ENCODE data around the gene SBNO2.
A peak's percentile ranks its signal among the peaks of the same experiment; 100 is the strongest.
"Not testable (repeated sequence)": the region's sequence is repeated elsewhere in the genome, so short reads cannot be mapped to it uniquely, and the experiment has no call there.

SBNO2 gene

DNA sequence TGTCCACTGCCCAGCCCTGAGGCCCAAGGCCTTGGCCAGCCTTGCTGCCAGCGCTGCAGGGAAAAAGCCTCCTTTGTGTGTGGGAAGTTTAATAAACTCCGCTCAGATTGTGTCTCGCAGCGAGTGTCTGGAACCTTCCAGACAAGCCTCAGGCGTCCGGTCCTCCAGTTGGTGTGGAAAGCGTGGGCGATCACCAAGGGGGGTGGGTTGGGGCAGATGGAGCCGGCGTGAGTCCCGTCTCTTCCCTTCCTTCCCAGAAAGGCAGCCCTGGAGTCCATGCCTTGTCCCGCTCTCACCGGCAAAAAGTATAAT, 36.1 kb upstream of the SBNO2 start:
- H3K4me3 ChIP-seq (ENCODE audit: low read depth, low read length): no peak overlapping the region

DNA sequence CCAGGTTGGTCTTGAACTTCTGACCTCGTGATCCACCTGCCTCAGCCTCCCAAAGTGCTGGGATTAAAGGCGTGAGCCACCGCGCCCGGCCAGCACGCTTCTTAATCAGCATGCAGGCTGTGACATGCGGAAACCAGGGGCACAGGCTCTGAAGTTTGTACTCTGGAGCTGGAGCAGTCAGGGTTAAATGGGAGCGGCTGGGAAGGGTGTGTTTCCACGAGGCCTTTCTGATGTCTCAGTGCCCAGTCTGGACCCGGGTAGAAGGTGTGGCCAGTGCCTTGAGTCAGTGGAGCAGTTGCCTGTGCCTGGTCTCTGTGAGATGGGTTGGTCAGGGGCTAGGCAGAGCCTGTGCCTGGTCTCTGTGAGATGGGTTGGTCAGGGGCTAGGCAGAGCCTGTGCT, 34.8 kb upstream of the SBNO2 start:
- H3K4me3 ChIP-seq (ENCODE audit: low read depth, low read length): not testable (repeated sequence)

DNA sequence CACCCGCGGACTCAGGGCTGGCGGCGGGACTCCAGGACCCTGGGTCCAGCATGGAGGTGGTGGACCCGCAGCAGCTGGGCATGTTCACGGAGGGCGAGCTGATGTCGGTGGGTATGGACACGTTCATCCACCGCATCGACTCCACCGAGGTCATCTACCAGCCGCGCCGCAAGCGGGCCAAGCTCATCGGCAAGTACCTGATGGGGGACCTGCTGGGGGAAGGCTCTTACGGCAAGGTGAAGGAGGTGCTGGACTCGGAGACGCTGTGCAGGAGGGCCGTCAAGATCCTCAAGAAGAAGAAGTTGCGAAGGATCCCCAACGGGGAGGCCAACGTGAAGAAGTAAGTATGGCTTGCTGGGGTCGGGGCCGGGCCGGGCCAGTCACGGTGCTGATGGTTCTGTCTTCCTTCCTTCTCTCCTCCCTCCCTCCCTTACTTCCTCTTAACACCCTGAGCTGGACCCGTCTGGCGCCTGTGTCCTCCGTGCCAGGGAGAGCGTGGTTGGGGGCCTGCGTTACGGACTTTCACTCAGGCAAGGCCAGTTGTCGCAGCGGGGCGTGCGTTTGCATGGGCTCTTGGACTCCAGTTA, 32.9 kb upstream of the SBNO2 start:
- peak overlapping the region; percentile 70 for H3K4me3 ChIP-seq (ENCODE audit: low read depth, low read length)

DNA sequence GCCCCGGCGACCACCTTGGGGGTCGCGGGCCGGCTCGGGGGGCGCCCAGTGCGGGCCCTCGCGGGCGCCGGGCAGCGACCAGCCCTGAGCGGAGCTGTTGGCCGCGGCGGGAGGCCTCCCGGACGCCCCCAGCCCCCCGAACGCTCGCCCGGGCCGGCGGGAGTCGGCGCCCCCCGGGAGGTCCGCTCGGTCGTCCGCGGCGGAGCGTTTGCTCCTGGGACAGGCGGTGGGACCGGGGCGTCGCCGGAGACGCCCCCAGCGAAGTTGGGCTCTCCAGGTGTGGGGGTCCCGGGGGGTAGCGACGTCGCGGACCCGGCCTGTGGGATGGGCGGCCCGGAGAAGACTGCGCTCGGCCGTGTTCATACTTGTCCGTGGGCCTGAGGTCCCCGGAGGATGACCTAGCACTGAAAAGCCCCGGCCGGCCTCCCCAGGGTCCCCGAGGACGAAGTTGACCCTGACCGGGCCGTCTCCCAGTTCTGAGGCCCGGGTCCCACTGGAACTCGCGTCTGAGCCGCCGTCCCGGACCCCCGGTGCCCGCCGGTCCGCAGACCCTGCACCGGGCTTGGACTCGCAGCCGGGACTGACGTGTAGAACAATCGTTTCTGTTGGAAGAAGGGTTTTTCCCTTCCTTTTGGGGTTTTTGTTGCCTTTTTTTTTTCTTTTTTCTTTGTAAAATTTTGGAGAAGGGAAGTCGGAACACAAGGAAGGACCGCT, 32.2 kb upstream of the SBNO2 start:
- H3K4me3 ChIP-seq (ENCODE audit: low read depth, low read length): peak overlapping the region; percentile 70

DNA sequence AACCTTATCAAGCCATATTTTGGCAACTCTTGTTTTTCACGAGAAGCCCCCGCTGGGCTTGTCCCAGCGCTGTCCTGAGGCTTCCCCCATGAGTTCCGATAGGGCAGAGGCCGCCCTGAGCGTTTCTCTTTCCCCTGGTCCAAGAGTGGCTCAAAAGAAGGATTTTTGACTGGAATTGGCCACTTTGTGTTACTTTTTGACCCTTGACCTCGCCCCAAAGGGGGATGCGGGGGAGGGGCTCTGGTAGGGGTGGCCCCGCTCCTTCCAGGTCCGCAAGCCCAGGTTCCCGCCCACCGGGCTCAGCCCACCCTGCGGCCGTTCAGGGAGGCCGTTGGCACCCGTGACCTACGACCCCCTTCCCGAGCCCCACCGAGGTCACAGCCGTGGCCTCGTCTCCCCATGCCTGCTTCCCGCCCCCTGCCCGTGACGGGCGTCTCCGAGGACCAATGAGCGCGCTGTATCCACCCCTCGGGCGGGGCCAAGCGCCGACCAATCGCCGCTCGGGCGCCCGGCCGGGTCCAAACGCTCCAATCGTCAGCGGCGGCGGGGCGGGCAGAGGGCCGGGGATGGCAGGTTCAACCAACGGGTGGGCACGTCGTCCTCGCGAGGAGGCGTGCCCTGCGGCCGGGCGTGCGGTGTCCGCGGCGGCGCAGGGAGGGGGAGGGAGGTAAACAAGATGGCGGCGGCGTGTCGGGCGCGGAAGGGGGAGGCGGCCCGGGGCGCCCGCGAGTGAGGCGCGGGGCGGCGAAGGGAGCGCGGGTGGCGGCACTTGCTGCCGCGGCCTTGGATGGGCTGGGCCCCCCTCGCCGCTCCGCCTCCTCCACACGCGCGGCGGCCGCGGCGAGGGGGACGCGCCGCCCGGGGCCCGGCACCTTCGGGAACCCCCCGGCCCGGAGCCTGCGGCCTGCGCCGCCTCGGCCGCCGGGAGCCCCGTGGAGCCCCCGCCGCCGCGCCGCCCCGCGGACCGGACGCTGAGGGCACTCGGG, 31.3 kb upstream of the SBNO2 start, which contains the start of gene STK11:
STK11 (plus strand) TSS at position 665 of the 986 bp plus-strand sequence. CDS start 1,136 bp downstream, outside the sequence.
- H3K4me3 ChIP-seq (ENCODE audit: low read depth, low read length): peak within 1 kb of the TSS; percentile 70

DNA sequence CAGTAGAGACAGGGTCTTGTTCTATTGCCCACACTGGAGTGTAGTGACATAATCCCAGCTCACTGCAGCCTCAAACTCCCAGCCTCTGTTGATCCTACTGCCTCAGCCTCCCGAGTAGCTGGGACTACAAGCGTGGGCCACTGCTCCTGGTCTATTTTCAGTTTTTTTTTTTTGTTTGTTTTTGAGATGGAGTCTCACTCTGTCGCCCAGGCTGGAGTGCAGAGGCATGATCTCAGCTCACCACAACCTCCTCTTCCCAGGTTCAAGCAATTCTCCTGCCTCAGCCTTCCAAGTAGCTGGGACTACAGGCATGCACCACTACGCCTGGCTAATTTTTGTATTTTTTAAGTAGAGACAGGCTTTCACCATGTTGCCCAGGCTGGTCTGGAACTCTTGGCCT, 26.5 kb upstream of the SBNO2 start:
- not testable (repeated sequence) for H3K4me3 ChIP-seq (ENCODE audit: low read depth, low read length)

DNA sequence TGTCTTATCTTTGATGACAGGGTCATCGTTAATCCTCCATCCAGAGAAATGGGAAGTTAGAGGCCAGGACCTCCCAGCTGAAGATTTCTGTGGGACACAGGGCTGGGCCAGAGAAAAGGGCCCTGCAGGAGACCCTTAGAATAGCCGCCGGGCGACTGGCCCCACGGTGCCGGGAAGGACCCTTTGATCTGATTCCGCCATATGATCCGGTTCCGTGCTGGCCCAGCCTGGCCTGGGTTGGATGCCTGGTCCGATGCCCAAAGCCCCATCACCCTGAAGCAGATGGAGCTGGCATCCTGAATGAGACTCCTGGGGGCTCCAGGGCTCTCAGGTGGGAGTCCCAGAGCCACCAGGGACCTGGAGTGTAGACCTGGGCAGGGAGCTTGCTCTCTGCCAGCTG, 25.5 kb upstream of the SBNO2 start:
- H3K4me3 ChIP-seq (ENCODE audit: low read depth, low read length): no peak overlapping the region

DNA sequence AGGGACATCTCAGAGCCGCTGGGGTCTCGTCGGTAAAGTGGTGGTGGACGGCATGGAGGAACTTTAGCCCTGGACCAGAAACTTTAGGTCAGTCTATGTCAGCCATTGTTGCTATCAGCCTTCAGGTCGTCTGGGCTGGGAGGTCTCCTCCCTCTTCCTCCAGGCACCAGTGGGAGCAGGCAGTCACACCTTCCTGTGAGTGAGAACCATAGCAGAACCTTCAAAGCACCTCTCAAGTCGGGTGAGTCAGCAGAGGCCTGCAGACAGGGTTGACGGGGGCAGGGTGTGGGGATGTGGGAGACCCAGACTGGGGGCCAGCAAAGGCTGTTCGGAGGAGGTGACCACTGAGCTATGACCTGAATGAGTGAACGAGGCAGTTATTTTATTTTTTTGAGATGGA, 15.4 kb upstream of the SBNO2 start:
- no peak overlapping the region for H3K4me3 ChIP-seq (ENCODE audit: low read depth, low read length)

DNA sequence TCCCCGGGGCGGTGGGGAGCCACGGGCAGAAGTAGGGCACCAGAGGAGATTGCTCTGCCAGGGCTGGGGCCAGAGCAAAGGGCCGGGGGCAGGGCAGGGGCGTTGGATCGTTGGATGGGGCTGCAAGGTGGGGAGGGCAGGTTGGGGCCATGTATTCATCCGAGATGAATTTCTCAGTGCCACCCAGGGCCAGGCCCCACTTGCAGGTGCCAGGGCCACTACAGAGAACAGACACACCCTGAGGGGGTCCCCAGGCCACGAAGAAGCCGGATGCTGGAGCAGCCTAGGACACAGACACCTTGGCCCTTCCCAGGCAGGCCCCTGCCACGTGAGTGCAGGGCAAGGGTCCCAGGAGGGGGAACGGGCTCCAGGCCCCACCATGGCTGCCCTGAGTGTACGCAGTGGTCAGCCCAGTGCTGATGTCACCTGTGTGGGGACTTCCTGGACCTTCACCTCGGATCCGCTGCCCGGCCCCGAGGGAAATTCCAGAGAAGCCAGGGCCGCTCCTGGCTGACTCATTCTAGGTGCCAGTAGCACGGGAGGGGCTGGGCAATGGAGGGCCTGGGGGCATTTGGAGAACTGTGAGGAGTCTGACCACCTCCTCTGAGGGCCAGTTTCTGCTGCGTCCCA, 9.6 kb upstream of the SBNO2 start:
- no peak overlapping the region for H3K4me3 ChIP-seq (ENCODE audit: low read depth, low read length)

DNA sequence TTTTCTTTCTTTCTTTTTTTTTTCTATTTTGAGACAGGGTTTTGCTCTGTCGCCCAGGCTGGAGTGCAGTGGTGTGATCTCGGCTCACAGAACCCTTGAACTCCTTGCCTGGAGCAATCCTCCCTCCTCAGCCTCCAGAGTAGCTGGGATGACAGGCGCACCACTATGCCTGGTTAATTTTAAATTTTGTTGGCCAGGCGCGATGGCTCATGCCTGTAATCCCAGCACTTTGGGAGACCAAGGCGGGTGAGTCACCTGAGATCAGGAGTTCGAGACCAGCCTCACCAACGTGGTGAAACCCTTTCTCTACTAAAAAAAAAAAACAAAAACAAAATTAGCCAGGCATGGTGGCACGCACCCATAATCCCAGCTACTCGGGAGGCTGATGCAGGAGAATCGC, 8.7 kb upstream of the SBNO2 start:
- H3K4me3 ChIP-seq (ENCODE audit: low read depth, low read length): no peak overlapping the region

DNA sequence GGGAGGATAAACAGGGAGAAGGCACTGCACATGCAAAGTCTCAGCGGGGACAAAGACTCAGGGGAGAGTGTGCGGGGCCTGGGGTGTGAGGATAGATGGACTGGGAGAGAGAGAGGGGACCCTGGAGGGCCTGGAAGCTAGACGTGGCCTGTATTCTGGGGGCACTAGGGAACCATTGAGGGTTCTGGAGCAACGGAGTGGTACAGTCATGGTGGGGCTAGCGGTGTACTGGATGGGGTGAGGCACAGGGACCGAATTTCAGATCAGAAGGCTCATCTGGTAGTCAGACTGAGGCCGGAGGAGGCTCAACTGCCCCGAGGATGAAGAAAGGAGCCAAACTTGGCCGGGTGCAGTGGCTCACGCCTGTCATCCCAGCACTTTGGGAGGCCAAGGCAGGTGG, 8.0 kb upstream of the SBNO2 start:
- no peak overlapping the region for H3K4me3 ChIP-seq (ENCODE audit: low read depth, low read length)

DNA sequence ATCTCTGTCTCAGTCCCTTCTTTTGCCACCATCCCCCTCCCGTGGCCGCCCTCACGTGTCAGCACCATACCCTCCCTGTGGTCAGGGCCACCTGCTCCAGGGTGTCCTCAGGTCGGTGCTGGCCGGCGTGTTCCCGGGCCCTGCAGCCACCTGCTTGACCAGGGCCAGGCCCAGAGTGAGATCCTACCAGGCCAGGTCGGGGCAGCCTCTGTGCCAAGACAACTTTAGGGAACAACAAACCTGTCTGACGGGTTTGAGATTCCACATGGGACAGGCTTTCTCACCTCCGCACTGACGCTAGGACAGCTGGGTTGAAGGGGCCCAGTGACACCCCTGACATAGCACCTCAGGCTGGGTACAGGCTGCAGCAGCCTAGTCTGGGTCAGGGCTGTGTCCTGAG, 7.5 kb upstream of the SBNO2 start:
- no peak overlapping the region for H3K4me3 ChIP-seq (ENCODE audit: low read depth, low read length)

DNA sequence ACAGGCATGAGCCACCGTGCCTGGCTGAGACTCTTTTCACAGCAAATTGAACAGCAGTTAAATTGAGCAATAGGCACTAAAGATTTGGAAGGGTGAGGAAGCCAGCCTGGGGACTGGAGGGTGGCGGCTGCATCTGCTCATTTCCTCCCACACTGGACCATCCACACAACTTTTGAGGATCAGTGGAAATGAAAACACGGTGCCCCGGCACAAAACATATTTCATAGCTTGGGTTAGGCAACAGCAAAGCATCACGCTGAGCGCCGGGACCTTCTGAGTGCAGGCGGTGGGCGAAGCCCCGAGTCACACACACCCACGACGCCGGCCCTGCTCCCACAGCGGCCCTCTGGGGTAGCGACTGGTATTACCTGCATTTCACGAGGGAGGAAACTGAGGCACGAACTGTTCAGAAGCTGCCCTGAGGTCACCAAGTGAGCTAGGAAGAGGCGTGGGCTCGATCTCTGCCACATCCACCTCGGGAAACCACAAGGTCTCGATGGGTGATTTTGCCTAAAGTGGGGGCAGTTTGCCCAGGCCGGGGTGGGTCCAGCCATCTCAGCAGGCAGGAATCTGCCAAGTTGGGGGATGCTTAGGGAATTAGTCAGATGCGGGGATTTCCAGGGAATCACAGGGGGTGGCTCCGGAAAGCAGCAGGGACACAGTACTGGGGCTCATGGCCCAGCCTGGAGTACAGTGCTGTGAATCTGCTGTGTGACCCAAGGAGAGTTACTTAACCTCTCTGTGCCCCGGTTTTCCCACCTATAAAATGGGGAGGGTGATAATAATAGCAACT, 3.5 kb upstream of the SBNO2 start:
- H3K4me3 ChIP-seq (ENCODE audit: low read depth, low read length): no peak overlapping the region

DNA sequence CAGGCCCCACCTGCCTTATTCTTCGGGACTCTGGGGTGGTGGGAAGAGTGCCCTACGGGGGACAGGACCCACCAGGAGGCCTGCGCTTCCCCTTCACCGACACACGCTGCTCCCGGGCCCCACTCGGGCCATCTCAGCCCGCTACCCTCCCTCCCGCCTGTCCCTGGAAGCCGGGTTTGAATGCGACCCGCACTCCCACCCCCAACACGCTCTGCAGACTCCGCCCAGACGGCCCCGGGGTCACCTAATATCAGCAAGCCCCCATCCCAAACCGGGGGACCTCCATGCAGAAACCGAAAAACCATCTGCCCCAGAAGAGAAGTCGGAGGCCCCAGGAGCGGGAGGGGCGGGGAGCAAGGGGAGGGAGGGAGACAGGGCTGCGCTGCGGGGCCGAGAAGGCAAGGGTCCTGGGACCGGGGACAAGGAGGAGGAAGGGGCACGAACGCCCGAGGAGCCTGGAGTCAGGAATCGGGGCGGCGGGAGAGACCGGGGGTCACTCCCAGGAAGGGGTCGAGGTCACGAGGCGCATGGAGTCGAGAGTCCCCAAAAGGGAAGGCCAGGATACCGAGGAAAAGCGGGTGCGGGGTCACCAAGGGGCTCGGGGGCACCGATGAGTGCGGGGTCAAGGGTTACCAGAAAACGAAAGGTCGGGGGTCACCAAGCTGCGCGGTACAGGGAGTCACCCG, 766 bp downstream of the SBNO2 start:
- H3K4me3 ChIP-seq (ENCODE audit: low read depth, low read length): peak overlapping the region; percentile 59

DNA sequence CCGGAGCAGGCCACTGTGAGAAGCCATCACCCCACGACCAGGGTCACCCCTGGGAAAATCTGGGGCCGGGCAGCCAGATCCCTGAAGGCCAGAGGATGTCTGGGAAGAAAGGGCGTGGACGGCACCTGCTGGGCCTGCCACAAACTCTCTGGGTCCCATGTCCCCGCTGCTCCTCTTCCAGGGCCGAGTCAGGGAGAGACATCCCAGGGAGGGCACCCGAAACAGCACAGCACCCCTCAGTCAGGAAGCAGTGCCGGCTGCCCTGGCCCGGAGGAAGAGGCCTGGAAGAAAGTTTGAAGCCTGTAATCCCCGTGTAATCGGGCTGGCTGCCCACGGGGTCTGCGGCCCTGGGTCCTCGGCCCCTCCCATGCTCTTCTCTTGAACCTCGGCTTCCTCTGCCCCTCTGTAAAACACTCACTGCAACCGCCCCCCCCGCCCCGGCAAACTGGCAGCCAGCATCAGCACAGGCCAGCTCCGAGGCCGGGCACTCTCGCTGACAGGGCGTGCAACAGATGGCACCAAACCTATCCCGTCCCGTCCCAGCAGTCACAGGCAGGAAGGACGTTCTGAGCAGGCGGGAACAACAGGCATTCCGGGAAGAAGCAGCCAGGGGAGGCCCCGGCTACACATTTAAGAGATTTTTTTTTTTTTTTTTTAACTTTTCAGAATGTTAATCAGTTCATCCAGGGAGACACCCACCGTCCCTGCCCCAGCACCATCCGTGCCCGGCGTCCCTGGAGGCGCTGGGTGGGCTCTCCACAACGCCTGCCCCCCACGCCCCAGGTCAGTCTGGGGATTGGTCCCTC, 1.5 kb downstream of the SBNO2 start:
- H3K4me3 ChIP-seq (ENCODE audit: low read depth, low read length): peak overlapping the region; percentile 59

DNA sequence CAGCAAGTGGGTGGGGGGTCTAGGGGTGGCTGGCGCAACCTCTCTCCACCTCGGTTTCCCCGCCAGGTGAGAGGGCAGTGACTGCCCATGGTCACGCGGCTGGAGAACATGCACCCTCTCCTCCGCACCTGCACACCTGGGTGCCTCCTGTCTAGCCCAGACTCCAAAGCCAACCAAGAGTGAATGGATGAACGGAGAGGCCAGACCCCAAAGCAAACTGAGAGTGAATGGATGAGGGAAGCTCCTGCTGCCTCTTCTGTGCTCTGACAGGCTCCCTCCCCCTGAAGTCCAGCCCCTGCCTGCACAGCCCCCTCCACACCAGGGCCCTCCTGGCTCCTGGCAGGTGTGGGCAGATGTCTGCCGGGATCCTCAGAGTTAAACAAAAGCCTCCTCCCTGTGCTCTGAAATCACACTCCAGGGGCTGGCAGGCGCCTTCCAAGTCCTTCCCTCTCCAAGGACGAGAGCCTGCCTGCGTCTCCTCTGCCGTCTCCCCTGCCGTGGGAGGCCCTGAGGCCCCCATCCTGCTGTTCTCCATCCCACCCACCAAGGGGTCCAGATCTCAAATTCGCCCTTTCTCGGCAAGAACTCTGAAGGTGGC, 2.2 kb downstream of the SBNO2 start:
- no peak overlapping the region for H3K4me3 ChIP-seq (ENCODE audit: low read depth, low read length)

DNA sequence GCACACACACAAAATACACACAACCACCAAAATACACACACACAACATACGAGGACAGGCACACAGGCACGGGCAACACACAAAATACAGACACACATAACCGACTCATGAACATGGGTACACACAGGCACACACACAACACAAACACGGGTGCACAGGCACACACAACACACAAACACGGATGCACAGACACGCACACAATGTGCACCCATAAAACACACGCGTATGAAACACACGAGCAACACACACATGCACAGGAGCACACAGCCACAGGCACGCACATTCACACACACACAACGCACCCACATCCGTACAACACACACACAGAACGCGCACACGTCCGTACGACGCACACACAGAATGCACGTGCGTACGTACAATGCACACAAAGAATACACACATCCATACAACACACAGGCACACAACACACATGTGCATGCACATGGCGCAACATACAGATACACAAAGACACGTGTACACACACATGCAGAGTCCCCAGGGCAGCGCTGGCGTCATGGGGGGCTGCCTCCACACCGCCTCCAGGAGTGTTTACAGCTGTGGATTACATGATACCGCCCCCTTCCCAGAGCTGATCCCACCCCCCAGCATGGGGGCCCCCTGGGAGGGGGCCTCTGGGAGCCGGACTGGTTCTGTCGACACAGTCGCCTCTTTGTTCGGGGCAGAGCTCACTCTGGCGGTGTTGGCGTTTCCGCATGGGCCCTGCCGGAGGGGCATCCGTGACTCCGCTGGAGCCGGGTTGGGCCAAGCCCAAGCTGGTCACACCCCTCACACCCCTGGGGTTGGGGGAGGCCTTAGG, 2.9 kb downstream of the SBNO2 start:
- H3K4me3 ChIP-seq (ENCODE audit: low read depth, low read length): no peak overlapping the region
